HG03103 (cell line): ENCODE data around the gene HOXD3.

Source experiments
- ATAC-seq: cut with Tn5 transposase; IDR thresholded peaks from one replicate; pipeline ENCODE4 v1.9.1; 2021; ENCODE audit warnings: low read depth; ENCODE audit not compliant: unreplicated experiment

The HOXD3 gene

DNA sequence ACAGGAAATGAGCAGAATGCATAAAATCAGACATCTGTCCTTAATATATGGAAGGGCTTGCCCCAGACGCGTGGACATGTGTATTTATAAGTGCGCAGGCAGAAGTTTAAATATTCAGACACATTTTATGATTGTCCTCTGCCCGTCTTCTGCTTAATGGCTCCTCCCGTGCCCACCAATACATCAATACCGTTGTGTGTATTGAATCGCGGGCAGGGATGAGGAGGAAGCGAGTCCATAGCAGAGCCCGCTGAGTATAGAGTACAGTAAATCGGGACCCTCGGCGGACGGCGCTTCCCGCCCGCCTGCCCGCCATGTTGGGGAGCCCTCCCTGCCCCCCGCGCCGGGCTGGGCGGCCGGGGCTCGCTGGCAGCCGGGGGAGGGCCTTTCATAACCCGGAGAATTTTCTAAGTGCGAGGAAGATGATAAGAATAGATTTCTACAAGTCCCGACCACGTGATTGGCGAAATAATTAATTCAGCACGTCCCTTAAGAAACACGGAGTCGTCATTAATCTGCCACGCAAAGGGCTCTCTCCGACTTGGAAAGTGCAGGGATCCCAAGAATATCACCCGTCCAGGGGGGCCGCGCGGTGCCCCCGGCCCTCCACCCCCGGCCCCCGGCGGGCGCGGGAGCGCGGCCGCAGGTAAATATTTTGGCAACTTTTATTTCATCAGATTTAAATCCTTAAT, at the start of gene HOXD3:
HOXD3 (plus strand) TSS at position 501 of the 692 bp plus-strand sequence. CDS start 11,808 bp downstream, outside the sequence.
- no peak for ATAC-seq

DNA sequence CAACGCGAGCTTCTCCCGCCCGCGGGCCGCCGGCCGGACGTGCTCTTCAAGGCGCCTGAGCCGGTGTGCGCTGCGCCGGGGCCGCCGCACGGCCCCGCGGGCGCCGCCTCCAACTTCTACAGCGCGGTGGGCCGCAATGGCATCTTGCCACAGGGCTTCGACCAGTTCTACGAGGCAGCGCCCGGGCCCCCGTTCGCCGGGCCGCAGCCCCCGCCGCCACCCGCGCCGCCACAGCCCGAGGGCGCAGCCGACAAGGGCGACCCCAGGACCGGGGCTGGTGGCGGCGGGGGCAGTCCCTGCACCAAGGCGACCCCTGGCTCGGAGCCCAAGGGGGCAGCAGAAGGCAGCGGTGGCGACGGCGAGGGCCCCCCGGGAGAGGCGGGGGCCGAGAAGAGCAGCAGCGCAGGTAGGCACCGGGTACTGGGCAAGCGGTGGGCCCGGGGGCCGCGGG, 49.4 kb upstream of the HOXD3 start:
- ATAC-seq: no peak

DNA sequence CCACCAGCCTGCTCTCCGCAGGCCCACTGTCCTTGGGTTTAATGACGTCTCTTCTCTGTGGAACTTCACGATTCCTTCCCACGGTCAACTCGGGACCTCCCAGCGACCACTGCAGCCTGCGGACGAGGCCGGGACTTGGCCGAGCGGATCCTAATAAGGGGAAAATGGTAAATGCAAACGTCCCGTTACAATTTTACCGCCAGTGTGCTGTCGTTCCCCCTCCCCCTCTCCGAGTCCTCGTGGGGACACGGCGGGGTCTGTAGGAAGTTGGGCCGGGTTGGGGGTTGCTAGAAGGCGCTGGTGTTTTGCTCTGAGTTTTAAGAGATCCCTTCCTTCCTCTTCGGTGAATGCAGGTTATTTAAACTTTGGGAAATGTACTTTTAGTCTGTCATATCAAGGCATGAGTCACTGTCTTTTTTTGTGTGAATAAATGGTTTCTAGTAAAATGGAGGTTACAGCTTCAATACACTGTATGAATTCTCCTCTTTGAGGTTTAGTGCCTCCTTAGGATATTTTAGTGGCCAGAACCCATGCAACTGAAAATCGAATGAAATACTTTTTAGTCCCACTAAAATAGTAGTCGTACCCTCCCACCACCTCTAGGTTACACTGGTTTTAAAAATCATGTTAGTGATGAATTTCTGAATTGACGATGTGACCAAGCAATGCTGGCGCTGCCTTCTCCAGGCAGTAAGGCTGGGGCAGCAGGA, 47.8 kb upstream of the HOXD3 start:
- no peak for ATAC-seq

DNA sequence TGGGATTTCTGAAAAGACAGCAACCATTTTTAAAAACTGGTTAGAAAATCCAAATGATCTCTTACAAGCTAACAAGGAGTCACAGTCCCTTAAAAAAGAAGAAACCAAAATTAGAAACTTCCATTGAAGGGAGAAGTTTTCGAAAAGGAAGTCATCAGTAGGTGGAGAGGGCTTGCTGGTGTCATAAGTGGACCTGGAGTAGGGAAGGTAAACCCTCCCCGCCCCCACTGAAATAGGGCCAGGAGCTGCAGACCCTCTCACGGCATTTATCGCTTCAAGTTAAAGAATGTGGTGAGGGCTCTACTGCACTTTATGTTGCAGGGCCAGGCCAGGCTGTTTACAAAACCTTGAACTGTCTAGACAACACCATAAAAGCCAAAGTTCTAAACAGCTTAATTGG, 47.2 kb upstream of the HOXD3 start:
- ATAC-seq: no peak

DNA sequence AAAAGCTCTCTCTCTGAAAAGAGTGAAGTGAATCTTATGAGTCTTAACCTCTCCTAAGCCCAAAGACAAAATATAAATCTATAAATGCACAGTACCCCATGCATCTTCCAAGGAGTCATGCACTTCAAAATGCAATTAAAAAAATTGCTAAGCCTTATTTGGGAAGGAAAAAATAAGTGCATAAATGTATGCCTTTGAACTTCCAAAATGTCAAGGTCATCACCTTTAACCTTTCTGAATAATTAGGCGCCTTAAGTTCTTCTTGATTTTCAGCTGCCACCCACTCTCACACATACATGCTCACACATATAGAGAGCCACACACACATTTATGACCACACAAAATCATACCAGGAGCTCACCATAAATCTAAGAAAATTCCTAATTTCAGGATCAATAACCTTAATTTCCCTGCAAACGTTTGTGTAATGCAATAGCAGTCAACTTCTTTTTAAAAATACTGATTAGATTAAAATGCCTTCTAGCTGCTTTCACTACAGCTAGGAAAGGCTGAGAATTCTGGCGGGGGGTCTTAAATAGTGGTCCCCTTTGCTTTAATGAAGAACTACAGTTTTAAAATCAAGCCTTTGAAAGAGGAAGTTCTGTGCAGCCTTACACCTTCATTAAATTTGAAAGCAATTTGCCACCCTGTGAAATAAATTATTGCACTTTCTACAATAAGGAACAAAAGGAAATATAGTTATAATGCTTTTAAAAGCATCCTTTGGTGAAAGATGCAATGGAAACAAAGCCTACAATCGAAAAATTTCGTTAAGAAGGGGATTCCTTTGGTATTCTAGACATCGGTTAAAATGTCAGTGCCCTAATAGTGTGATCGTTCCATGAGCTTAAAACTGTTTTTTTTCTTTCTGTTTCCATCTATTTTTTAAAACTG, 46.4 kb upstream of the HOXD3 start:
- ATAC-seq: no peak

DNA sequence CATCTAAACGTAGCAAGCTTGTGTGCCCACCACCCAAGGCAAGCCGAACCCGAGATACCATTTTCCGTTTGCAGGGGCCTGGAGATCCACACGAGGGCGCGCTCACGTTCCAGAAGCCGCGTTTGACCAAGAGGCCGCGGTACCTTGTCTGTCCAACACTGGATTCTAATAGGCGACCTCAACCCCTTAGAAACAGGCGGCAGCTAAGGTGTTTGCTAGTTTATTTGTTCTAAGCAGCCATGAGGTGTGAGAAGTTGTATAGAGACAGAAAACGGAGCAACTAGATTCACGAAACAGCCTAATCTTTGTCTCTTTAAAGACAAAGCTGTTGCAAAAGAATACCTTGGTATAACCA, 45.8 kb upstream of the HOXD3 start:
- no peak for ATAC-seq

DNA sequence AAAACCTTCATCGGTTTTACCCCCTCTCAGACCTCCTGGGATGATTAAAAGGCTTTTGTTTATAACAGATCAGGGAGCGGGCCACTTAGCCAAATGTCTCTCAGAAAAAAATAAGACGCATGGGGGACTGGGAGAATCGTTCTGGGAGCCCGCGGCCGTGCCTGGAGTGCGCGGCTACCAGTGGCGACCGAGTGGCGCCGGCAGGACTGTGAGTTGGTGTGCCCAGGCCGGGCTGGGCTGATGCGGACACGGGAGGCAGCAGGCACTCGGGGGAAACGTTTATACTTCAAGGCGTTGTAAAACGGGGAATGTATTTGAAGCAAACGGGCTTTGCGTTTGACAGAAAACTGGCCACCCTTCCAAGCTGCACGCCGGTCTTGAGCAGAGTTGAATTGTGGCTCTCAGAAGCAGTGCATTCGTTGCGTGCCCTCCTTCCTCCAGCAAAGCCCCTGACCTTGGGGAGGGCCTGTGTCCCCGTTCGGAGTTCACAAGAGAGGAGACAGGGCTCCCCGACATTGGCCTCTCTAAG, 45.2 kb upstream of the HOXD3 start:
- ATAC-seq: no peak

DNA sequence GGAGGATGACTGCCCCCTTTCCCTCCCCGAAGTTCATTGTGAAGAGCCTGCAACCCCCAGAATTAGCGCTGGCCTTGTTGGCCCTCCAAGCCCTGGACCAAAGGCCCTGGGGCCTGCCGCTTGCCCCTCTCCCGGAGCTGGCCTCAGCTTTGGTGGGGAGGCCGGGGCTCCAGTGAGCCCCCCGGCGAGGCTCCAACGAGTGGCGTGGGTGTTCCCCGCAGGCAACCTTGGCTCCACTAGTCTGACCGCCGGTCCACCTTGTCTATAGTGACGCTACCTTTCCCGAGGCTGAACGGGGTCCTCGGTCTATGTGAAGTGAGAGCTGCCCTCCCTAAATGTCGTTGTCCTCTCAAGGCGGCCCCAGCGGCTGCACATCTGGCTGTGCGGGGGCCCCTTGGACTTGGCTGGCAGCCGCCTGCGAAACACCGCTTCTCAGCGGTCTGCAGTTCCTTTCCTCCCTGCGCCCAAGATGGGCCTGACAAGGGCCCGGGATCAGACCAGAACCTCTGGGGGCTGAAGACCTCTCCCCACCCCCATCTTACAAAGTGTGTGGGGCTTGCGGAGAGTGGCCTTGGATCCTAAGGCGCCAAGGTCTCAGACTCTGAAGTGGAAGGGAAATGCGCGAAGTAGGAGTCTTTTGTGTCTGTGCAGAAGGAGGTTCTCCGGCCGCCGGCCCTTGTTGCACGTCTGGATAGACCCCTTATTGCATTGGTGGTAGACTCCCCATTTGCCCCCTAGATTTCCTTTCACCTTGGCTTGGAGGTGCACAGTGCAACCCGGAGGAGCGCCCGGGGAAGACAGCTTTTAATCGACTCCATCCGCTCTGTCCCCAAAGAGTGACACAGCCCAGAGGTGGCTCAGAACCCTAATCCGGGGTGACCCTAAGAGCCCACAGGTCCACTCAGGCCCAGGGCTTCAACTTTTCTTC, 44.5 kb upstream of the HOXD3 start:
- no peak for ATAC-seq

DNA sequence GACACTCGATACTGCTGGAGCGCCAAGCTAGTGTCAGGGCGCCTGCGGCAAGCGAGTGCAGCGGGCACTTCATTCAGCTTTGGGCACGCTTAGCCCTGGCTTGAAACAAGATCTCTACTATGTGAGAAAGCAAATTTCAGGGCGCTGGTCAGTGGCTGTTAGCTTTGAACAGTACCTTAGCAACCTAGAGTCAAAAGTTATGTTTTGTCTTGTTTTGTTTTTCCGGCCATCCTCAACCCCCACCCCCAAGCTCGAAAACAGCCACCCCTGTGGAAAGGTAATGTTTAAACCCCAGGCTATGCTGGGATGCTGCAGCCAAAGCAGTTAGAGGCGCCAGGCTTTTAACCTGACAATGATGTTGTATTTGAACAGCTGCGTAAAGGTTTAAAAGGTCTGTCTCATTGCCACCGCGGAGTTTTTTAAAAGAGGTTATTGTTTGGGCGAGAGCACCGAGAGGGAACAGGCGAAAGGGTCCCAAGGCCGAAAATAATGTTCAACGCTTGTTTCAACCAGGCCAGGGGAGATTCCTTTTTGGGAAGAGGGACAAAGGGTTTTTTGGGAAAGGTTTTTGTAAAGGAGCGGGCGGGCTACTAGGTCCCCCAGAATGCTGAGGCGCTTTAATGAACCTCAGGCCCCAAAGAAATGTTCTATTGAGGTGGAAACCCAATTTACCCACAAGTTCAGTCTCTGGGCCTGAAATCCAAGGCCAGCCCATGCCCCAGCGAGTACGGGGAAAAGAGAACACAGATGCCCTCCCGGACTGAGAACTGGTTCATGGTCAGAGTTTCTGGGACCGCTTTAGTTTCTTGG, 42.8 kb upstream of the HOXD3 start:
- ATAC-seq: no peak

DNA sequence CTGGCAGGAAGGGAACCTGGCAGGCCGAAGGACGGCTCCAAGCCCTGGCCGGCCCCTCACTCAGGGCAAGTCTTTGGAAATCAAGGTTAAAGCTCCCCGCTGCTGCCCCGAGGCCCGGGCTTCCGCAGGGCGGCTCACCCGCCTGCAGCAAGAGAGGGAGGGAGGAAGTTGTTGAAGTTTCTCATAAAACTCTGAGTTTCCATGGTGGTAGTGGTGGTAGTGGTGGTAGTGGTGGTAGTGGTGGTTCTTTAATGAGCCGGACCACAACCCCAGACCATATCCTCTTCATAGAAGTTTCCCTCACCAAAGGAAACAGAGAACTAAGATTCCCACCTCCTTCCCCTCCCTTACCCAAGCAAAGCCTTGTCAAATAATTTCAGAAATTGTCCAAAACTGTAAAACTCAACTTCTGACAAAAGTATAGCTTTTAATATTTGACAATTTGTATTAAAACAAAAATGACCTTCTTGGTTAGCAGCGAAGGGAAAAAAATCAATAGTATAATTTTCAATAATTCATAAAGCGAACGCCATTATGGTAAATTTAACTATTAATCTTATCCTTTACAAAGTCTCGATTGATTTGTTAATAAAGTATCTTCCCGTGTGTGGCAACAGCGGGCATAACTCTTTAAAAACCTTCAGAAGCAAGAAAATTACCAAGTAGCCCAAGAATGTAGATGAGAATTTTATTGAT, 42.0 kb upstream of the HOXD3 start:
- no peak for ATAC-seq

DNA sequence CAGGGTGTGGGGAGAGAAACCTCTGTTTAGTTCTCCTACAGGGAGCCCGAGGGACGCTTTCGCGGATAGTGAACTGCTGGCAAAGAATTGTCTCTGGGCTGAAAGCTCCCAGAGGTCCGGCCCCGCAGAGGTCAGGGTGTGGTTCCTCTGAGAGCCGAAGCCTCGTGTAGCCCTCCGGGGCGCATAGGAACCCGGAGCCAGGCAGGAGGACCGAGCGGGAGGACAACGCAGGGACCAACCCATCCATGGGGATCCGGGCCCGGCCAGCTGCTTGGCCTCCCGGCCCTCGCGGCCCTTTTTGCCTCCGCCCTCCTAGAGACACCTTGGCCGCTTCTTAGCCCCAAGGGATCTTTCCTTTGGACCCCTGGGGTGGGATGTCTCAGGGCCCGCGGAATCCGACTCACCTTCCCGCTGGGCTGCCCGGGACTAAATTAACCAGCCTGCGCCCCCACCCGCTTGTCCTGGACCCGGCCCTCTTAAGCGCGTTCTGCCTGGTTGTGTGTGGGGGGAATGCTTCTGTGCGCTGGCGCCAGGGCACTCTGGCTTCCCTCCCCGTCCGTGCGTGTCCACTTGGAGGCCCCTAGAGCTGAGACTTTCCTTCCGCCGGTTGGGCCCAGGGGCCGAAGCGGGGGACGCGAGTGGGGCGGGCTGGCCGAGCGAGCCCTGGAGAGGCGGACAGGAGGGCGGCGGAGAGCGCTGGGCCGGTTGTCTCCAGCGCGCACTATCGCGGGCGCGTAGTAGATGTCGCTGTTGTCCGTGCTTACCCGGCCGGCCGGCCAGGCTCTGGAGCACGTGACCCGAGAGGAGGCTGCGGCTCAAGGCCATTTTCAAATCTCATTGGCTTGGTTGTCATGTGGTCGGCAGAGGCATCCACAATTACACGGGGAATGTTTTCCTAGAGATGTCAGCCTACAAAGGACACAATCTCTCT, 41.0 kb upstream of the HOXD3 start, which contains the start of gene HOXD10:
HOXD10 (plus strand) TSS at position 896 of the 931 bp plus-strand sequence. CDS start 56 bp downstream, outside the sequence.
- no peak for ATAC-seq

DNA sequence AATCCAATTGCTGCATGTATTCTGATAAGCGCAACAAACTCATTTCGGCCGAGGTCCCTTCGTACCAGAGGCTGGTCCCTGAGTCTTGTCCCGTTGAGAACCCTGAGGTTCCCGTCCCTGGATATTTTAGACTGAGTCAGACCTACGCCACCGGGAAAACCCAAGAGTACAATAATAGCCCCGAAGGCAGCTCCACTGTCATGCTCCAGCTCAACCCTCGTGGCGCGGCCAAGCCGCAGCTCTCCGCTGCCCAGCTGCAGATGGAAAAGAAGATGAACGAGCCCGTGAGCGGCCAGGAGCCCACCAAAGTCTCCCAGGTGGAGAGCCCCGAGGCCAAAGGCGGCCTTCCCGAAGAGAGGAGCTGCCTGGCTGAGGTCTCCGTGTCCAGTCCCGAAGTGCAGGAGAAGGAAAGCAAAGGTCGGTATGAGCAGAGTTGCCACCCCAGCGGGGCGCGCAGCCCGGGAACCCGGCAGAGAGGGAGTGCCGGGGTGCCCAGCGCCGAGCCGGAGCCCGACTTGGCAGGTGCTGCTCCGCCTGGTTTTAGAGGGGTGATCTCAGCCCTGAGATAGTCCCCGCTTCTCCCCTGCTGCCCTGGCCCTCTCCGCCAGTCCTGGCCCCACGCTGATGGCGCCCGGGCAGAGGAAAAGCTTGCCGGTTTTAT, 39.8 kb upstream of the HOXD3 start:
- no peak for ATAC-seq

DNA sequence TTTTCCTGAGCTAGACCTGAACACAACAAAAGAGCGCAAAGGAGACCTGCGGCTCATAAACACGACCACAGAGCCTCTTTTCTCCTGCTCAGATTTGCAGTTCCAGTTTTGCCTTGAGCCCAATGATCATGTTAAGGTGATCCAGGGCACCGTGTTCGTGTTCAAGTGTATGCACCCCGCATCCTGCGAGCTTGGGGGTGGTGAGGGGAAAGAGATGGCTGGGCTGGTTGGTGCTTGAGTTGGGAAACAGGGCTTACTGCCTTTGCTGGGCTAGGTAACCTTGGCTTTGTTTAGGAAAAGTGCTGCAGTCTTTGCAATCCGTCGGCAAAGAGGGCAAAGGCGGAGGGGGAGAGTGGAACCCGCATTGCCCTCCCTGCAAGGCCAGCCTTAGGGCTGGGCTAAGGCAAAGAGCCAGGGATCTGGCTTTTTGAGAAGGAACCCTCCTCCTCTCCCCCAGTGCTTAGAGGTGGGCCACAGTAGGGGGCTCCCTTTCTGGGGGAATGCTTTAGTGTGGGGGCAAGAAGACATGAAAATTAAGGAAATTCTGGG, 39.2 kb upstream of the HOXD3 start:
- no peak for ATAC-seq

DNA sequence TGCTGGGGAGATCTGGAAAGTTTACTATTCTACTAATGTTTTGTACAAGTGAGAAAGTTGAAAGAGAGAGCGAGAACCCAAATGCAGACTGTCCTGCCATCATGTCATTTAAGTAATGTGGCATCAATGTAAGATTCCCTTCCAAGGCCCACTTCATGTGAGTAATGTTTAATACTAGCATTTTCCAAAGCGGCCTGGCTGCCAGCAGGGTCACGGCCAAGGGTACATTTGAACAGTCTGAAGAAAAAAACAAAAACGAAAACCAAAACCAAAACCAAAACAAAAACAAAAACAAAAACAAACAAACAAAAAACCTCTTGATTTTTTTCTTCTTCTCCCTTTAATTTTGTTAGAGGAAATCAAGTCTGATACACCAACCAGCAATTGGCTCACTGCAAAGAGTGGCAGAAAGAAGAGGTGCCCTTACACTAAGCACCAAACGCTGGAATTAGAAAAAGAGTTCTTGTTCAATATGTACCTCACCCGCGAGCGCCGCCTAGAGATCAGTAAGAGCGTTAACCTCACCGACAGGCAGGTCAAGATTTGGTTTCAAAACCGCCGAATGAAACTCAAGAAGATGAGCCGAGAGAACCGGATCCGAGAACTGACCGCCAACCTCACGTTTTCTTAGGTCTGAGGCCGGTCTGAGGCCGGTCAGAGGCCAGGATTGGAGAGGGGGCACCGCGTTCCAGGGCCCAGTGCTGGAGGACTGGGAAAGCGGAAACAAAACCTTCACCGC, 38.3 kb upstream of the HOXD3 start:
- ATAC-seq: no peak

DNA sequence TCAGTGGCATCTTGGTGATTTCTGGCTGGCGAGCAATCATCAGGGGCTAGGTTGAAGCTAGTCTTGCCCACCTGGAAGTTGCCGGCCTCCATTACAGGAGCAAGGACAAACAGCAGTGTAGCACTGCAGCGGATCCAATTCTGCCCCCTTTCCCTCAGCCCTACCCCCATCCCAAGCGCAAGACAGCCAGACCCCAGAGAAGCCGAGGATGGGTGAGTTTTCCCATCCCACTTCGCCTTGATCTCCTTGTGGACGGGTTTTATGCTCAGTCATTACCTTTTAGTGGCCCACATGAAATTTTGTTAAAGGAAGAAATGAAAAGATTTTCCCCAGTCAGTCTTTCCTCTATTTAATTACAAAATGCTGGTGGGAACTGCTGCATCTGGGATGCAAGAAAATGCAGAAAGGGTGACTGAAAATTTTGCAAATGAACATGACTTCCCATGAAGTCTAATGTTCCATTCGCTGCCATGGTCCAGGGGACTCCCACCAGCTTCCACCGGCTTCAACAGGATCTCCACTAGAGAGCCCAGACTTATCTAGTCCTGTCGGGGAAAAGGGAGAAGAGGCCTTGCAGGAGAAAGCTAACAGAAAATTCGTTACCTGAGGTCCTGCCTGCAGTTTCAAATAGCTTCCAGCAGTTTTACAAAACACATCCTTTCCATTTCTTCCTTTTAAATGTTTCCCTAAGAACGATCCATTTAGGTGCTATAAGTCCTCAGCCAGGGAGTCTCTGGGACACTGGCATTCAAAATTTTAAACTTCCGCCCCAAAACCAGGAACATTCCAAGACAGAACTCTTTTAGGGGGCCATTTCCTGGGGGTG, 36.5 kb upstream of the HOXD3 start:
- no peak for ATAC-seq
